ENCODE data around the gene MBD6. TPM values are rescaled to one million over a fixed set of nuclear protein-coding genes. Genes with fewer than 3 reads are reported as not detected.

The MBD6 gene
- total RNA-seq, 1 donor from 2014 or later, result 10.0 TPM

- TF ChIP-seq CTCF (IDR thresholded peaks at IDR 0.05; ENCODE audit: insufficient read depth, low read length, poor library complexity, severe bottlenecking), result no peak
- H3K4me3 ChIP-seq (ENCODE audit: low read depth, low read length), result no peak overlapping the region
- DNase-seq (ENCODE audit: low read depth), result no peak
- no peaks in the 10 kb centered on the region for H3K27me3 ChIP-seq (ENCODE audit: control insufficient read depth, insufficient read depth, low read length)
- H3K36me3 ChIP-seq (ENCODE audit: control insufficient read depth, insufficient read depth, low read length), result no peaks in the 10 kb centered on the region
Observed at GRCh38 chr12:57579011-57579410, 56.4 kb downstream of the MBD6 start.

Other genes starting within 250 kb of the MBD6 start
- gene R3HDM2, start 91.8 kb upstream of the MBD6 start, total RNA-seq, result 17.9 and 18.5 TPM in 2 replicates
- not detected in 2 replicates for gene INHBC, start 88.0 kb upstream of the MBD6 start, total RNA-seq
- 4.4 and 8.7 TPM in 2 replicates for gene INHBE, start 67.5 kb upstream of the MBD6 start, total RNA-seq
- 1.6 TPM in 2 replicates for gene GLI1, start 63.0 kb upstream of the MBD6 start, total RNA-seq
- gene ARHGAP9, start 43.0 kb upstream of the MBD6 start, total RNA-seq, result 1.1 and 2.9 TPM in 2 replicates
- gene MARS1, start 34.8 kb upstream of the MBD6 start, total RNA-seq, result 260 and 268 TPM in 2 replicates
- 95.7 and 107 TPM in 2 replicates for gene DDIT3, start 2.3 kb upstream of the MBD6 start, total RNA-seq
- 154 and 191 TPM in 2 replicates for gene DCTN2, start 24.4 kb downstream of the MBD6 start, total RNA-seq
- 1.2 and 1.9 TPM in 2 replicates for gene KIF5A, start 27.2 kb downstream of the MBD6 start, total RNA-seq
- 96.0 and 105 TPM in 2 replicates for gene PIP4K2C, start 68.4 kb downstream of the MBD6 start, total RNA-seq
- gene DTX3, start 82.0 kb downstream of the MBD6 start, total RNA-seq, result 27.3 and 34.1 TPM in 2 replicates
- gene ARHGEF25, start 88.6 kb downstream of the MBD6 start, total RNA-seq, result 2.3 and 2.4 TPM in 2 replicates
- gene B4GALNT1, start 110.4 kb downstream of the MBD6 start, total RNA-seq, result 0.48 and 2.2 TPM in 2 replicates
- gene OS9, start 171.3 kb downstream of the MBD6 start, total RNA-seq, result 268 and 310 TPM in 2 replicates
- gene AGAP2, start 215.9 kb downstream of the MBD6 start, total RNA-seq, result under 0.01 TPM in 1 of 2 replicates, not detected in the other
- gene TSPAN31, start 222.2 kb downstream of the MBD6 start, total RNA-seq, result 39.6 and 77.1 TPM in 2 replicates
- 257 and 298 TPM in 2 replicates for gene CDK4, start 229.5 kb downstream of the MBD6 start, total RNA-seq
- 15.1 and 16.7 TPM in 2 replicates for gene MARCHF9, start 232.3 kb downstream of the MBD6 start, total RNA-seq
- gene CYP27B1, start 244.3 kb downstream of the MBD6 start, total RNA-seq, result 4.3 and 5.2 TPM in 2 replicates
- gene METTL1, start 249.3 kb downstream of the MBD6 start, total RNA-seq, result 20.3 and 22.4 TPM in 2 replicates
- 7.3 and 11.3 TPM in 2 replicates for gene EEF1AKMT3, start 249.8 kb downstream of the MBD6 start, total RNA-seq

Measured in kidney epithelial cell (primary cell).